Endothelial cell of umbilical vein (primary cell): ENCODE results near the gene AGPAT1. TPM values are rescaled to one million over a fixed set of nuclear protein-coding genes. Genes with fewer than 3 reads are reported as not detected.
A peak's percentile ranks its signal among the peaks of the same experiment; 100 is the strongest.

Experiments used
- BruUV-seq: library from RNA; stranded (reverse); fragments of 400-500 nt; replicated peaks from 2 replicates; lab custom pipeline; 2021; lab: Mats Ljungman, UMichigan
- CTCF ChIA-PET: fragments of 300-600, 350-600 bp; sonication (Branson Sonifier 250); formaldehyde crosslinking; loops from one replicate; lab custom pipeline; 2021; ENCODE audit warnings: antibody characterized with exemption, inconsistent platforms; lab: Charles Lee
- POLR2A ChIA-PET: fragments of 300-600, 350-600 bp; sonication (Branson Sonifier 250); formaldehyde crosslinking; loops from one replicate; lab custom pipeline; 2021; ENCODE audit warnings: antibody characterized with exemption, inconsistent platforms; lab: Charles Lee
- DNase-seq: peaks from one replicate; pipeline ENCODE4 v3.0.0-alpha.2; 2011; ENCODE audit warnings: low read depth, low spot score
- FAIRE-seq: peaks from 2 replicates; lab custom pipeline; 2011; peaks lifted over from hg19 to GRCh38; lab: Jason Lieb, UNC
- H2AFZ ChIP-seq: 2 replicates; pipeline ENCODE4 v1.6.0; 2012; ENCODE audit warnings: low read depth, low read length, control low read depth, inconsistent platforms
- H3K27ac ChIP-seq: 2 replicates; pipeline ENCODE4 v1.5.1; 2011; ENCODE audit warnings: low read depth, mild to moderate bottlenecking, control low read depth, low read length, moderate library complexity; ENCODE audit not compliant: insufficient read depth
- H3K27me3 ChIP-seq, 2 experiments: 2 replicates each; pipeline versions ENCODE4 v1.6.0 to v1.6.1; 2011; ENCODE audit warnings: low read length in 2 of 2, mixed read lengths in 1 of 2; ENCODE audit not compliant: control insufficient read depth in 2 of 2, insufficient read depth in 2 of 2
- H3K36me3 ChIP-seq, 2 experiments: 2 replicates in 1 of 2; 3 replicates in 1 of 2; pipeline ENCODE4 v1.5.1; 2011; ENCODE audit warnings: low read length in 2 of 2, mild to moderate bottlenecking in 1 of 2, moderate library complexity in 1 of 2; ENCODE audit not compliant: control insufficient read depth in 2 of 2, insufficient read depth in 2 of 2; ENCODE audit errors: extremely low read depth in 1 of 2
- H3K4me1 ChIP-seq: 3 replicates; pipeline ENCODE4 v1.5.1; 2011; ENCODE audit warnings: mild to moderate bottlenecking, low read length; ENCODE audit not compliant: control insufficient read depth, insufficient read depth; ENCODE audit errors: extremely low read depth
- H3K4me2 ChIP-seq: 2 replicates; pipeline ENCODE4 v1.6.1; 2011; ENCODE audit warnings: low read length, control low read depth, mixed read lengths; ENCODE audit not compliant: insufficient read depth
- H3K4me3 ChIP-seq, 3 experiments: fragments of 200-600 bp in 1 of 3; sonication (generic), shearing (Covaris generic) in 1 of 3; replicated peaks in 1 of 3; 2 replicates each; pipeline ENCODE4 v1.5.1; 2011 to 2016; ENCODE audit warnings: control low read depth in 3 of 3, low read length in 3 of 3, mild to moderate bottlenecking in 2 of 3, inconsistent platforms in 1 of 3, low read depth in 1 of 3, moderate library complexity in 1 of 3; ENCODE audit not compliant: insufficient read depth in 1 of 3
- H3K79me2 ChIP-seq: 2 replicates; pipeline ENCODE4 v1.6.0; 2012; ENCODE audit warnings: low read length, inconsistent platforms; ENCODE audit not compliant: control insufficient read depth, insufficient read depth
- H3K9ac ChIP-seq: replicated peaks from 2 replicates; pipeline ENCODE3; 2011; ENCODE audit warnings: low read length, control low read depth; ENCODE audit not compliant: insufficient read depth; ENCODE audit errors: extremely low read depth
- H3K9me1 ChIP-seq: replicated peaks from 3 replicates; pipeline ENCODE4 v1.6.0; 2011; ENCODE audit warnings: mild to moderate bottlenecking, low read length; ENCODE audit not compliant: control insufficient read depth, insufficient read depth; ENCODE audit errors: extremely low read depth
- H3K9me3 ChIP-seq: replicated peaks from 2 replicates; pipeline ENCODE4 v1.5.1; 2012; ENCODE audit warnings: low read length, inconsistent platforms; ENCODE audit not compliant: control insufficient read depth, insufficient read depth
- H4K20me1 ChIP-seq: replicated peaks from 2 replicates; pipeline ENCODE3; 2011; ENCODE audit warnings: mild to moderate bottlenecking, low read length; ENCODE audit not compliant: control insufficient read depth, insufficient read depth; ENCODE audit errors: extremely low read depth
- CTCF ChIP-seq, 2 donors: IDR thresholded peaks; 1 replicate in 1 of 2; 2 replicates in 1 of 2; pipeline ENCODE4 v1.5.1; 2011; ENCODE audit warnings: low read length in 2 of 2, mild to moderate bottlenecking in 2 of 2, moderate library complexity in 2 of 2, control low read depth in 1 of 2, inconsistent platforms in 1 of 2, low read depth in 1 of 2; ENCODE audit not compliant: insufficient read depth in 1 of 2; ENCODE audit errors: extremely low read depth in 1 of 2
- EZH2 ChIP-seq: IDR thresholded peaks from 2 replicates; pipeline ENCODE4 v1.6.1; 2012; ENCODE audit warnings: borderline replicate concordance, low read depth, mild to moderate bottlenecking, moderate library complexity, low read length, inconsistent platforms; ENCODE audit not compliant: severe bottlenecking
- FOS ChIP-seq: IDR thresholded peaks from 2 replicates; pipeline ENCODE4 v1.6.1; 2011; ENCODE audit warnings: mild to moderate bottlenecking, low read length, moderate library complexity, borderline replicate concordance; ENCODE audit not compliant: insufficient read depth
- GATA2 ChIP-seq: IDR thresholded peaks from 2 replicates; pipeline ENCODE4 v1.7.0; 2011; ENCODE audit warnings: low read depth, mild to moderate bottlenecking, moderate library complexity, mixed read lengths, low read length; ENCODE audit not compliant: insufficient read length, insufficient read depth
- JUN ChIP-seq: IDR thresholded peaks from 2 replicates; pipeline ENCODE4 v1.6.1; 2011; ENCODE audit warnings: borderline replicate concordance, low read depth; ENCODE audit not compliant: insufficient read length, insufficient read depth
- MAX ChIP-seq: IDR thresholded peaks from 2 replicates; pipeline ENCODE4 v1.6.1; 2011; ENCODE audit not compliant: insufficient read depth, insufficient read length
- MYC ChIP-seq: IDR thresholded peaks from one replicate; pipeline ENCODE4 v1.6.1; 2011; ENCODE audit warnings: mild to moderate bottlenecking, low read depth, low read length
- POLR2A ChIP-seq: IDR thresholded peaks from 2 replicates; pipeline ENCODE4 v1.6.1; 2012; ENCODE audit warnings: low read depth, mild to moderate bottlenecking, control low read depth, low read length
- POLR2AphosphoS5 ChIP-seq: IDR thresholded peaks from 2 replicates; pipeline ENCODE4 v1.6.1; 2012; ENCODE audit warnings: low read depth, mild to moderate bottlenecking, control low read depth, low read length, moderate library complexity; ENCODE audit not compliant: insufficient read depth
- dilution Hi-C: fragments of 300-500 bp; cut with MboI; formaldehyde crosslinking; loops from one replicate; pipeline ENCODE4 v1.15.0; 2019; ENCODE audit warnings: low sequenced_read_pairs; ENCODE audit not compliant: extremely low pct_ligation_motif_present
- intact Hi-C: fragments of 100-400 bp; cut with micrococcal nuclease; formaldehyde crosslinking; loops from one replicate; pipeline ENCODE4 v1.10.0; 2022
- polyA plus RNA-seq, 4 experiments: library from polyadenylated mRNA; depleted of rRNA in 3 of 4; stranded (reverse) in 3 of 4; unstranded in 1 of 4; fragments of >200 nt; gene quantifications; 2 replicates each; pipeline versions ENCODE4 v1.2.1 to v1.2.3, GENCODE V29; 2011 to 2012; ENCODE audit warnings: missing spikeins in 1 of 4
- total RNA-seq: library from RNA; stranded (reverse); gene quantifications from 2 replicates; pipeline ENCODE4 v1.2.3, GENCODE V29; 2021

AGPAT1 gene
- total and polyA plus RNA-seq, 2 donors (not counting 3 experiments of a cell fraction or from before 2014, with no cell fraction given): 38.4 to 132 TPM

GRCh38 chr6:32178547-32179440 lies 2.9 kb upstream of the AGPAT1 start:
- intact Hi-C loops (loop anchor here (1.0 to 5.0 kb wide), 4 partner anchors 12 to 794 kb away; partner anchors contain the start of genes NELFE, PBX2 and SKIC2), dilution Hi-C loops (no loop called here)
- peaks cover 21% of the 10 kb centered on the region for H3K79me2 ChIP-seq
- H3K4me3 ChIP-seq: peak overlapping the region; percentile 56 to 67 (median 66)
- H3K27ac ChIP-seq: peak overlapping the region; percentile 23
- H3K9ac ChIP-seq: peak overlapping the region; percentile 59
- H3K4me1 ChIP-seq: peaks cover 30% of the 10 kb centered on the region
- no peaks in the 10 kb centered on the region for H3K27me3 ChIP-seq
- peak; percentile 57 for DNase-seq
- H2AFZ ChIP-seq: peak overlapping the region; percentile 10
- TF ChIP-seq POLR2A (no peak), GATA2 (no peak), MAX (no peak), MYC (no peak), POLR2AphosphoS5 (no peak), CTCF (IDR thresholded peaks at IDR 0.05; ENCODE audit: extremely low read depth in 1 of 2, insufficient read depth in 1 of 2, low read depth in 1 of 2, low read length in 2 of 2) (no peak), JUN (no peak), FOS (no peak), EZH2 (no peak)
- no TSS peak for BruUV-seq
- no peaks in the 10 kb centered on the region for H3K9me3 ChIP-seq
- POLR2A ChIA-PET: interaction anchor here (0.7 kb wide), 1 partner anchor 19 kb away, joined by 3 read pairs; no protein-coding TSS in a partner anchor
- H3K9me1 ChIP-seq: no peaks in the 10 kb centered on the region
- peak overlapping the region; percentile 71 for H3K4me2 ChIP-seq
- no peak for FAIRE-seq
- peaks cover 3 to 18% of the 10 kb centered on the region in 2 experiments for H3K36me3 ChIP-seq
- no peaks in the 10 kb centered on the region for H4K20me1 ChIP-seq
- CTCF ChIA-PET: interaction anchor here (1.1 to 2.9 kb wide), 4 partner anchors 9 to 17 kb away, joined by 3 to 15 read pairs (median 6); partner anchors contain the start of gene GPSM3
